Smooth muscle cell (in vitro differentiated cells): ENCODE data around the gene IFNL3. TPM values are rescaled to one million over a fixed set of nuclear protein-coding genes. Genes with fewer than 3 reads are reported as not detected.

Experiments
- DNase-seq: peaks from one replicate; lab custom pipeline; 2025; ENCODE audit not compliant: unreplicated experiment; lab: John Stamatoyannopoulos, UW
- H2AFZ ChIP-seq: fragments of 200-600 bp; sonication (generic); 2 replicates; pipeline ENCODE4 v1.6.0; 2016; ENCODE audit warnings: antibody characterized with exemption, low read depth, mild to moderate bottlenecking
- H3F3A ChIP-seq: fragments of 200-600 bp; sonication (generic); 2 replicates; pipeline ENCODE4 v1.6.0; 2017; ENCODE audit warnings: antibody characterized with exemption, low read depth
- H3K27ac ChIP-seq: fragments of 200-600 bp; sonication (generic); 2 replicates; pipeline ENCODE4 v1.5.1; 2016; ENCODE audit warnings: low read depth, mild to moderate bottlenecking
- H3K27me3 ChIP-seq: fragments of 200-600 bp; sonication (generic); 2 replicates; pipeline ENCODE4 v1.6.1; 2016; ENCODE audit warnings: low read depth, mild to moderate bottlenecking
- H3K36me3 ChIP-seq: fragments of 200-600 bp; sonication (generic); 2 replicates; pipeline ENCODE4 v1.5.1; 2016; ENCODE audit warnings: low read depth
- H3K4me1 ChIP-seq: fragments of 200-600 bp; sonication (generic); 2 replicates; pipeline ENCODE4 v1.5.1; 2016; ENCODE audit warnings: low read depth
- H3K4me2 ChIP-seq: fragments of 200-600 bp; sonication (generic); 2 replicates; pipeline ENCODE4 v1.6.0; 2016; ENCODE audit warnings: mild to moderate bottlenecking
- H3K4me3 ChIP-seq: fragments of 200-600 bp; sonication (generic); 2 replicates; pipeline ENCODE4 v1.5.1; 2016; ENCODE audit warnings: mild to moderate bottlenecking
- H3K79me2 ChIP-seq: fragments of 200-600 bp; sonication (generic); 2 replicates; pipeline ENCODE4 v1.6.0; 2016; ENCODE audit warnings: low read depth, mild to moderate bottlenecking
- H3K9ac ChIP-seq: fragments of 200-600 bp; sonication (generic); 2 replicates; pipeline ENCODE4 v1.6.0; 2016; ENCODE audit warnings: low read depth
- H3K9me3 ChIP-seq: fragments of 200-600 bp; sonication (generic); replicated peaks from 2 replicates; pipeline ENCODE4 v1.5.1; 2016; ENCODE audit warnings: low read depth
- H4K20me1 ChIP-seq: fragments of 200-600 bp; sonication (generic); 2 replicates; pipeline ENCODE4 v1.6.0; 2016; ENCODE audit warnings: low read depth
- WGBS: methylation state at CpG from one replicate; pipeline ENCODE4 v1.1.7; 2016; ENCODE audit warnings: low lambda C conversion rate; 5-methylcytosine and 5-hydroxymethylcytosine counted together
- polyA plus RNA-seq: library from polyadenylated mRNA; unstranded; fragments of >200 nt; fragmentation: Nextera tagmentation; extraction: Ambion mirVana; gene quantifications from 2 replicates; pipeline ENCODE4 v1.2.1, GENCODE V29; 2016
- total RNA-seq: library from RNA; depleted of rRNA; stranded (reverse); fragments of >200 nt; gene quantifications from 2 replicates; pipeline ENCODE4 v1.2.3, GENCODE V29; 2014
- TF ChIP-seq, protein P1 (sequence below): fragments of 200-600 bp; sonication (generic); IDR thresholded peaks from 2 replicates; pipeline ENCODE4 v1.5.1; 2017; ENCODE audit warnings: borderline replicate concordance, mild to moderate bottlenecking, antibody characterized with exemption; ENCODE audit not compliant: insufficient read depth, poor library complexity, severe bottlenecking

Gene IFNL3
- total and polyA plus RNA-seq, 2 experiments from 2014 or later, result 0.34 TPM; not detected in 1

DNA sequence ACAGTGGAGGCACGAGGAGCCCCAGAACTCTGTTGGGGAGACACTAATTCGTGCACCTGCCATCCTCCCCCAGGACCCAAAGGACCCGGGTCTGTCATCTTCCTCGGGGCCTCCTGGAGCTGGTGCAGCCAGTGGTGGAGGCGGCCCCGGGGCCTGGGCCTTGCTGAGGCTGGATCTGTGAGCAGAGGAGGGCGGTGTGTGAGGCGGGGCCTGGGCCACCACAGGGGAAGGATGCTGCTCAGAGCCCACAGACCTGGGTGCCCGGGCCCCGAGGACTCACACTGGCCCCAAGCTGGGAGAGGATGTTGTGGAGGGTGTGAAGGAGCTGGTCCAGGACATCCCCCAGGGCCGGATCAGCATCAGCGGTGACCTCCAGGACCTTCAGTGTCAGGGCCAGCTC is 8.3 kb downstream of the IFNL3 start:
- Histone ChIP-seq H3F3A (no peaks in the 10 kb centered on the region), H3K9ac (no peak overlapping the region), H3K4me2 (no peak overlapping the region), H2AFZ (no peak overlapping the region), H3K36me3 (no peaks in the 10 kb centered on the region), H3K27ac (no peak overlapping the region), H3K27me3 (peaks cover 34% of the 10 kb centered on the region), H3K4me1 (no peaks in the 10 kb centered on the region), H3K79me2 (no peaks in the 10 kb centered on the region), H3K4me3 (no peak overlapping the region), H4K20me1 (no peaks in the 10 kb centered on the region), H3K9me3 (no peaks in the 10 kb centered on the region)
- no peak for DNase-seq
- WGBS, result 84% methylated on average over 12 of the region's 12 CpGs
- TF ChIP-seq, protein P1, sequence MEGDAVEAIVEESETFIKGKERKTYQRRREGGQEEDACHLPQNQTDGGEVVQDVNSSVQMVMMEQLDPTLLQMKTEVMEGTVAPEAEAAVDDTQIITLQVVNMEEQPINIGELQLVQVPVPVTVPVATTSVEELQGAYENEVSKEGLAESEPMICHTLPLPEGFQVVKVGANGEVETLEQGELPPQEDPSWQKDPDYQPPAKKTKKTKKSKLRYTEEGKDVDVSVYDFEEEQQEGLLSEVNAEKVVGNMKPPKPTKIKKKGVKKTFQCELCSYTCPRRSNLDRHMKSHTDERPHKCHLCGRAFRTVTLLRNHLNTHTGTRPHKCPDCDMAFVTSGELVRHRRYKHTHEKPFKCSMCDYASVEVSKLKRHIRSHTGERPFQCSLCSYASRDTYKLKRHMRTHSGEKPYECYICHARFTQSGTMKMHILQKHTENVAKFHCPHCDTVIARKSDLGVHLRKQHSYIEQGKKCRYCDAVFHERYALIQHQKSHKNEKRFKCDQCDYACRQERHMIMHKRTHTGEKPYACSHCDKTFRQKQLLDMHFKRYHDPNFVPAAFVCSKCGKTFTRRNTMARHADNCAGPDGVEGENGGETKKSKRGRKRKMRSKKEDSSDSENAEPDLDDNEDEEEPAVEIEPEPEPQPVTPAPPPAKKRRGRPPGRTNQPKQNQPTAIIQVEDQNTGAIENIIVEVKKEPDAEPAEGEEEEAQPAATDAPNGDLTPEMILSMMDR, result no peak

DNA sequence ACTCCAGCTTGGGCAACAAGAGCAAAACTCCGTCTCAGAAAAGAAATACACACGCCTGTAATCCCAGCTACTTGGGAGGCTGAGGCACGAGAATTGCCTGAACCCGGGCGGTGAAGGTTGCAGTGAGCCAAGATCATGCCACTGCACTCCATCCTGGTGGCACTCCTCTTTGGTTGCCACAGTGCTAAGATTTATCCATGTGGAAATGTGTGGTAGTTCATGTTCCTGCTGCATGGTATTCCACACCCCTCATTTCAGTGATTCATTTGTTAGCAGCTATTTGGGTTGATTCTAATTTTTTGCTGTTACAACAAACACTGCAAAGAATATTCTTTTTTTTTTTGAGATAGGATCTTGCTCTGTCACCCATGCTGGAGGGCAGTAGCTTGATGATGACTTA is 12.1 kb downstream of the IFNL3 start:
- no peaks in the 10 kb centered on the region for H3F3A ChIP-seq
- H3K9me3 ChIP-seq, result no peaks in the 10 kb centered on the region
- DNase-seq, result no peak
- H4K20me1 ChIP-seq, result no peaks in the 10 kb centered on the region
- no peak overlapping the region for H3K4me2 ChIP-seq
- TF ChIP-seq, protein P1, result no peak
- no peaks in the 10 kb centered on the region for H3K4me1 ChIP-seq
- H3K9ac ChIP-seq, result no peak overlapping the region
- no peak overlapping the region for H3K4me3 ChIP-seq
- H3K27ac ChIP-seq, result no peak overlapping the region
- H3K79me2 ChIP-seq, result no peaks in the 10 kb centered on the region
- WGBS, result 81% methylated on average over 5 of the region's 5 CpGs
- no peaks in the 10 kb centered on the region for H3K36me3 ChIP-seq
- no peak overlapping the region for H2AFZ ChIP-seq
- peaks cover 25% of the 10 kb centered on the region for H3K27me3 ChIP-seq

DNA sequence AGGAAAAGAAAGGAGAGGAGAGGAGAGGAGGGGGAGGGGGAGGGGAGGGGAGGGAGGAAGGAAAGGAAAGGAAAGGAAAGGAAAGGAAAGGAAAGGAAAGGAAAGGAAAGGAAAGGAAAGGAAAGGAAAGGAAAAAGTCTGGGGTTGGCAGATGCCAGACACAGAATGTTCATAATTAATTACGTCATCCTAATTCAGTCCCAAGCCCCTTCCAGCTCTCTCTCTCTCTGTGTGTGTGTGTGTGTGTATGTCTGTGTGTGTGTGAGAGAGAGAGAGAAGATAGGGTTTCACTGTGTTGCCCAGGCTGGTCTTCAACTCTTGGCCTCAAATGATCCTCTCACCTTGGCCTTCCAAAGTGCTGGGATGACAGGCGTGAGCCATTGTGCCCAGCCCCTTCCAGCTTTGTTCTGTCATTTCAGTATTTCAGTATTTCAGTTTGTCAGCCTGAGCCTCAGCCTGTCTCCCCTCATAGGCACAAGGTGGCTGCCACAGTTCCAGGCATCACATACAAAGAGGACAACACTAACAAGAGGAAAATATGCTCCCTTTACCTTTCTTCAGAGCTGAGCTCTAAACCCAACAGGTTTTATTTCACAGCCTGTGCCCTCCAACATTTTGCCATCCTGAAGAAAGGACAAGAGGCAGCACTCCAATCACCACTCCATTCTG is 14.6 kb downstream of the IFNL3 start:
- WGBS, result 79% methylated on average over 2 of the region's 2 CpGs
- no peak overlapping the region for H3K4me3 ChIP-seq
- no peaks in the 10 kb centered on the region for H4K20me1 ChIP-seq
- H3K9me3 ChIP-seq, result no peaks in the 10 kb centered on the region
- no peaks in the 10 kb centered on the region for H3F3A ChIP-seq
- no peaks in the 10 kb centered on the region for H3K79me2 ChIP-seq
- no peaks in the 10 kb centered on the region for H3K4me1 ChIP-seq
- no peak overlapping the region for H2AFZ ChIP-seq
- no peak overlapping the region for H3K4me2 ChIP-seq
- H3K27me3 ChIP-seq, result peaks cover 22% of the 10 kb centered on the region
- no peak overlapping the region for H3K27ac ChIP-seq
- H3K36me3 ChIP-seq, result no peaks in the 10 kb centered on the region
- no peak for DNase-seq
- H3K9ac ChIP-seq, result no peak overlapping the region
- TF ChIP-seq, protein P1, result no peak

DNA sequence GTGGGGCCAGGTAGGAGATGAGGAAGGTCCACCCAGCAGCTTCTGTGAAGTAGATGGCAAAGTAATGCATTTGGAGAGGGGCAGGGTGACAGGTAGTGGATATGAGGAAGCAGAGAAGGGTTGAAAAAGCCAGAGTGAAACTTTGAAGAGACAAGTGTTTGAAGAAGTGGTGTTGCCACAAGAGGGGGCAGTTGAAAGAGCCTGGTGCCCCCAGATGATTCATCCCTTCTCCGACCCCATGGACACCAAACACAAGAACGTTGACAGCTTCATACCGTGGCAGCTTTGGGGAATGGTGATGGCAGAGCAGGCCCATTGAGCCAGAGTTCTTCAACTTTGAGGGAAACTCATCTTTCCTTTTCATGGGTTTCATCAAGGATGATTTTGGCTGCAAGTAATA is 19.9 kb downstream of the IFNL3 start:
- Histone ChIP-seq H4K20me1 (no peaks in the 10 kb centered on the region), H3K36me3 (no peaks in the 10 kb centered on the region), H3F3A (no peaks in the 10 kb centered on the region), H3K4me3 (no peak overlapping the region), H2AFZ (no peak overlapping the region), H3K9ac (no peak overlapping the region), H3K9me3 (no peaks in the 10 kb centered on the region), H3K27me3 (peaks cover 6% of the 10 kb centered on the region), H3K79me2 (no peaks in the 10 kb centered on the region), H3K27ac (no peak overlapping the region), H3K4me2 (no peak overlapping the region), H3K4me1 (no peaks in the 10 kb centered on the region)
- no peak for DNase-seq
- TF ChIP-seq, protein P1, result no peak
- 33% methylated on average over 3 of the region's 3 CpGs for WGBS
